ENCODE results near the gene CLEC18B.
"Not testable (repeated sequence)": the region's sequence is repeated elsewhere in the genome, so short reads cannot be mapped to it uniquely, and the experiment has no call there.

Gene CLEC18B

DNA sequence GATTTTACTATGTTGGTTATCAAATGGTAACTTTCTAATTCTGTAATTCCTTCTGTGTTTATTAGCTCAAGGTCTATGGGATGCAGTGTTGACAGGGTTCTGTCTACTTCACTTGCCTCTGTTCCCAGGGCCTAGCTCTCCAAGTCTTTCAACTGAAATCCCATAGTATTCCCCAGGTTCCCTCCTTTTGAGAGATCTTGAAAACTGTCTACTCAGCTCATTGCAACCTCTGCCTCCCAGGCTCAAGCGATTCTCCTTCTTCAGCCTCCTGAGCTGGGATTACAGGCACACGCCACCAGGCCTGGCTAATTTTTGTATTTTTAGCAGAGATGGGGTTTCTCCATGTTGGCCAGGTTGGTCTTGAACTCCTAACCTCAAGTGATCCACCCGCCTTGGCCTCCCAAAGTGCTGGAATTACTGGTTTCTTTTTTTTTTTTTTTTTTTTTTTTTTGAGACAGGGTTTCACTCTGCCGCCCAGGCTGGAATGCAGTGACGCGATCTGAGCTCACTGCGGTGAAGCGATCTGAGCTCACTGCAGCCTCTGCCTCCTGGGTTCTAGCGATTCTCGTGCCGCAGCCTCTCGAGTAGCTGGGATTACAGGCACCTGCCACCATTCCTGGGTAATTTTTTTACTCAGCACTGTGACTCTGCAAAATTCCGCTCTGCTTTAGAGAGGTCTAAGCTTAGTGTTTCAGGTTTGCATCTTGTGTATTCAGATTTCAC, 22.5 kb upstream of the CLEC18B start:
- FAIRE-seq, result not testable (repeated sequence)

DNA sequence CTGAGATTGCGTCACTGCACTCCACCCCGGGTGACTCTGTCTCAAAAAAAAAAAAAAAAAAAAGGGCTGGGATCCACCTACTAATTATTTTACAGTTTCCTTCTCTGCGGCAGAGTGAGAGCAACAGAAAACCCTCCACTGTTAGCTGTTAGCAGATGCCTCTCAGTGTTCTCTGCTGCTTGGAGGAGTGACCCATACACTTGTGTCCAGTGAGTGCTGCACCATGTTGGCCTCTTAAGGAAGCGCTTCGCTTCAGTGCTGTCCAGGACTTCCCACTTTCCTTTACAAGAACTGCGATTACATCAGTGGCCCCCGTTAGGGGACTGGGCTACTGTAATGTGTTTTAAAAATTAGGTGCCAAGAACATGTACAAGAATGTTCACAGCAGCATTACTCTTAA, 18.4 kb upstream of the CLEC18B start:
- FAIRE-seq, result no peak

DNA sequence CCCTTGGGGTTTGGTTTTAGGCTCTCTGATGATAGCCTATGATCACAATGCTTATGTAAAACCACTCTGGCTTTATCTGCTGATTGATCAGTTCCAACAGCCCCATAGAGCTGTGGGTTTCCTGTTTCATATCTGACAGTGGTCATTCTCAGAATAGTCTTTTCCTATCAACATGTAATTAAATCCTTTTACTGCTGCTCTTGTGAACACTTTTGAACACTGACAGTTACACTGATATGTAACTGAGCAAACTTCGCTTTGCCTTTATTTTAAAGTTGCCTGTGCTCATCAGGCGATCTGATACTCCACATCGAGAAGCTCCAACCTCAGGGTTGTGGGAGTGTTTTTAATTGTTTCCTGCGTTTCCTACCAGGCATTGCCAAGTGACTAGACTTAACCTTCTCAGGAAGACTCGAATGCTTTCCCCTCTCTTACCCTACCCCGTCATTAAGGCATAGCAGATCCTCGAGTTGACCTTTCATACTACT, 17.3 kb upstream of the CLEC18B start:
- no peak for FAIRE-seq

DNA sequence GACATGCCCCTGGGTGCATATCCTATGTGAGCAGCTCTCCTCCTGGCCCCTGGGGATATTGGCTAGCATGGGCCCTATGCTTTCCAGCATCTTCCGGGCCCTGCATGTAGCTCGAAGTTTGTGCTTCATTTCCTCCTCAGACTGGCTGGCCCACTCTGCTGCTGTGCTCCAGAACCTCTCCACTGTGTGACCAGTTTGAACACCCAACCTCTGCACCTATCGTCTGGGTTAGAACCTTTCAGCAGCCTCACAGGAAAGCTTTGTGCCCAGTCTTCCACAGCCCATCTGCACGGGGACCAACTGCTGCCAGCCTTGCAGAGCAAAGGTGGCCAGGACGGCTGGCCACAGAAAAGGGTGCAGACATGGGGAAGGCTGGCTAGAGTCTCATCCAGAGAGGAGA, 10.2 kb upstream of the CLEC18B start:
- FAIRE-seq, result no peak

DNA sequence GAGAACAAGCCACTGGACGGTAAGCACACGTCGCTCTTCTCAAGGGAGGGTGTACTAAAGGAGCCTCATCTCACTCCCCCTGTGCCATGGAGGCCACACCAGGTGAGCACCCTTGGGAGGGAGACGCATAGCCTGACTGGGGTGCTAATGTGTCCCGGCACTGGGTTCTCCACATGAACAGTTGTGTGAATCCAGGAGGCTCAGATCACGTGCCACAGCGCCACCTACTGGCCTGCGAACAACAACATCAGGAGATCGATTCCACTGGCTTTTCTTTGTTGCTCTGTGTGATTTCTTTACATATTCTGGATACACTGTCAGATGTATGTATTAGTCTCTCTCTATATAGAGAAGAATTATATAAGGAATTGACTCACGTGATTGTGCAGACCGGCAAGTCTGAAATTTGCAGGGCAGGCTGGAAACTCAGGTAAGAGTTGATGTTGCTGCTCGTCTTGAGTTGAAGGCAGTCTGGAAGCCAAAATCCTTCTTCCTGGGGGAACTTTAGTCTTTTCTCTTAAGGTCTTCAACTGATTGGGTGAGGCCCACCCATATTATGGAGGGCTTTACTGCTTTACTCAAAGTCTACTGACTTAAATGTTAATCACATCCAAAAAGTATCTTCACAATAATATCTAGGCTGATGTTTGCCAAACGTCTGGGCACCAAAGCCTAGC, 8.9 kb upstream of the CLEC18B start:
- not testable (repeated sequence) for FAIRE-seq

DNA sequence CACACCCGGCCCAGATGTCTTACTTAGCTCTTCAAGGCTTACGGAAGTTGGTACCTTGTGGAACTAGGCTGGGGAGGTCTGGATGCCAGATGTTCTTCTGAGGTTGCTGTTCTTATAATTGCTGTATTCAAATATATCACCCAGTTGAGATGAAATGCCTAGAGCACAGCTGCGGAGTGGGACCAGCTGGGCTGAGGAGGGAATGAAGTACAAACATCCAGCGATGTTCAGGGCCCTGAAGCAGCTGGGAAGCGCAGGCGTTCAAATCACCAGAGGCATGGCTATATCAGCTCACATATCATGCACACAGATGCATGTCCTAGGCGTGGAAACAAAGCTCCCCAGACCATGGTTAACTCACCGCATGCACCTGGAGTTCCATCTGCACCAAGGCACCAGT, 7.2 kb upstream of the CLEC18B start:
- FAIRE-seq, result not testable (repeated sequence)

DNA sequence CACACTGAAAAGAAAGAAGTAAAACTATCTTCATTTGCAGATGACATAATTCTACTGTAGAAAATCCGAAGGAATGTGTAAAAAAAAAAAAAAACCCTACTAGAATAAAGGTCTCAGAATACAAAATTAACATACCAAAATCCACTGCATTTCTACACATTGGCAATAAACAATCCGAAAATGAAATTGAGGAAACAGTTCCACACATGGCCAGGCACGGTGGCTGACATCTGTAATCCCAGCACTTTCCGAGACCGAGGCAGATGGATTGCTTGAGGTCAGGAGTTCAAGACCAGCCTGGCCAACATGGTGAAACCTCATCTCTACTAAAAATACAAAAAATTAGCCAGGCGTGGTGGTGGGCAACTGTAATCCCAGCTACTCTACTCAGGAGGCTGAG, 4.5 kb upstream of the CLEC18B start:
- not testable (repeated sequence) for FAIRE-seq

DNA sequence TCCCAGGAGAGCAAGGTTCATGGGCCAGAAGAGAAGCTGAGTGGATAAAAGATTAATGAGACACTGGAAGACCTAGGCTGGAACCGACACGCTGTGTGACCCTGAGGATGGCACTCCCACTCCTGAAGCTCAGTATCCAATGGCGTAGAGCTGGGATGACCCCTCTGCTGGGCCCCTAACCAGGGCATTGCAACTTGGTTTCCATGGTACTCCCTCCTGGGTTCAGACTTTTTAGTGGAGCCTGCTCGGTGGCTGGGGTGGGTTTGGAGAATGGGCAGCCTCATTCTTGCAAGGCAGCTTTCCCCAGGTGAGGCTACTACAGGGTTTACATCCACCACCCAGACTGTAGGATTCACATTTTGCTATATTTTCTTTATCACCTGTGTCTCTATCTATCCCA, 2.4 kb upstream of the CLEC18B start:
- FAIRE-seq, result not testable (repeated sequence)

DNA sequence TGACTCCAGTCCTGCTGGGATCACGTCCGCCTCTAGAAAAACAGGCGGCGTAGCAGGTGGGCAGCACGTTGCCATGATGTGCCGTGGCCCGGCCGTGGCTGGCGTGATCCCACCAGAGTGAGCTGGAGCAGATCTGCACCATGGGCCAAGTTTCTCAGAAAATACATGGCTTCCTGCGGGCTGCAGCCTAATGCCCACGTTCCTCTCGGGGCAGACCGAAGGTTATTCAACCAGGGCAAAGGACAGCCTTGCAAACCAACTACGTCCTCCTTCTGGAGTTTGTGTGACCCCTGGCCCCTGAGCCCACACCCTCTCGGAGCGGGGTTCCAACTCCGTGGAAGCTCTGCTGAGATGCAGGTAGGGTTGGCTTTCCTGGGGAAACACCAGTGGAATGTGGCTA, 808 bp upstream of the CLEC18B start:
- FAIRE-seq, result not testable (repeated sequence)

DNA sequence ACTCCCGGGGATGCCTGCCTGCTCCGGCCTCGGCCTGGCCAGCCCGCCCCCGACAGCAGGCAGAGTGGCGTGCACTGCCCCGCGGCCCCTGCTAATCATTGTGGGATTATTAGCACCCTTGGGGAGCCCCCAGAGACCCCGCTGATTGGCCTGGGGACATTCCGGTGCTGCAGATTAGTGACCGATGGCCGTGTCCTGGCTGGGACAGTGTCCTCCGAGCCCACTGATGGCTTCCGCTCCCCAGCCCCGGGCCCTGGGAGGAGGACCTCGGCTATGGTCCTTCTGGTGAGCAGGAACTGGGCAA, 156 bp upstream of the CLEC18B start:
- not testable (repeated sequence) for FAIRE-seq

DNA sequence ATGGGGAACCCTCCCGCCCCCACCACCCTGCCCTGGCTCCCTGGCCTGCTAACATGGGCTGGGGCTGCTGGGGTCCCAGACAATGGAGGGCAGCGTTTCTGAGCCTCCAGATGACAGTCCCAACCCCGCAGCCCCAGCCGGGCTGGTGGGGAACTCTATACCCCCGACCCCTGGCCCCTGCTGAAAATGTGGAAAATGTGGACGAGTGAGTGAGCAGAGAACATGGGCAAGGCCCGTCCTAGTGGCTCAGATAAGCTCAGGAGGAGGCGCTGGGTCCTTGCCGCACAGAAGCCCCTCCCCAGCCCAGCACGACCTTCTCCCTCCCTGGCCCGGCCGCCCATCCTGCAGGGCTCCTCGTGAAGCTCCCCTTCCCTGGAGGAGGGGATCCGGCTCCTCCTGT, 1.5 kb downstream of the CLEC18B start:
- not testable (repeated sequence) for FAIRE-seq

DNA sequence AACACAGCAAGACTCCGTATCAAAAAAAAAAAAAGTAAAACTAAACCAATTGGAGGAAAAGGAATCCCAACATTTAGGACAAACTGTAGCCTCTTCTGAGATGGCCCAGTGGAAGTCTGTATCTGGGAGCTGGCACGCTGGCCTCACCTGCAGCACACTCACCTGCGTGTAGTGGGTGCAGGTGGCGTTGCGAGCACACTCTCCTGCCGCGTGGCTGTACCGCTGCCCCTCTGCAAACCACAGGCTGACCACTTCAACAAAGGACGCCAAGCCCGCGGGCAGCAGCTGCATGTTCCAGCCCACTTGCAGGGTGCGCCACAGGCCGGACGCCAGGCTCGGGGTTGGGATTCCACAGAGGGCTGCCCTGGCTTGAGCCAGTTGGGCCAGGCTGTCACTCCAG, 3.4 kb downstream of the CLEC18B start:
- not testable (repeated sequence) for FAIRE-seq

DNA sequence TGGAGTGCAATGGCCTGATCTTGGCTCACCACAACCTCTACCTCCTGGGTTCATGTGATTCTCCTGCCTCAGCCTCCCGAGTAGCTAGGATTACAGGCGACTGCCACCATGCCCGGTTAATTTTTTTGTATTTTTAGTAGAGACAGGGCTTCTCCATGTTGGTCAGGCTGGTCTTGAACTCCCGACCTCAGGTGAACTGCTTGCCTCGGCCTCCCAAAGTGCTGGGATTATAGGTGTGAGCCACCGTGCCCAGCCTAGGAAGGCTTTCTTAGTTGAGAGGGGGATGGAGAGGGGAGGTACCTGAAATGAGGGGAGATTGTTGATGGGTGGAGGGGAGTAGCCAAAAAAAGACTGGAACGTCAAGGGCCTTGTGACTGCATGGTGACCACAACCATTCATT, 7.4 kb downstream of the CLEC18B start:
- FAIRE-seq, result not testable (repeated sequence)

DNA sequence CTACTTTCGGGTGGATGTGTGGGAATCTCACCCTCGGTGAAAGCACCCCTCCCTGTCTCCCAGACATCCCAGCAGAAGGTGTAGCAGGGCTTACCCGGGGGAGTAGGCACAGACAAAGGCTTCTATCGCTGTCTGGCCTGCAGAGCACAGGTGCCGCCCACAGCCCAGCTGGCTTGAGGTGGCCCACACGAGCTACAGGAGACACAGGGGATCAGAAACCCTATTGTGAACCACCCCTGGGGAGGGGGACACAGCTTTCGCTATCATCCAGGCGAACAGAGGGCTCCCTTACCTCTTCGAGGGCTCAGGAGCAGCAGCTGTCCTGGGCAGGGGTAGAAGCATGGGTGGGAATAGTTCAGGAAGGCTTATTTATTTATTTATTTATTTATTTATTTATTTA, 7.8 kb downstream of the CLEC18B start:
- not testable (repeated sequence) for FAIRE-seq

DNA sequence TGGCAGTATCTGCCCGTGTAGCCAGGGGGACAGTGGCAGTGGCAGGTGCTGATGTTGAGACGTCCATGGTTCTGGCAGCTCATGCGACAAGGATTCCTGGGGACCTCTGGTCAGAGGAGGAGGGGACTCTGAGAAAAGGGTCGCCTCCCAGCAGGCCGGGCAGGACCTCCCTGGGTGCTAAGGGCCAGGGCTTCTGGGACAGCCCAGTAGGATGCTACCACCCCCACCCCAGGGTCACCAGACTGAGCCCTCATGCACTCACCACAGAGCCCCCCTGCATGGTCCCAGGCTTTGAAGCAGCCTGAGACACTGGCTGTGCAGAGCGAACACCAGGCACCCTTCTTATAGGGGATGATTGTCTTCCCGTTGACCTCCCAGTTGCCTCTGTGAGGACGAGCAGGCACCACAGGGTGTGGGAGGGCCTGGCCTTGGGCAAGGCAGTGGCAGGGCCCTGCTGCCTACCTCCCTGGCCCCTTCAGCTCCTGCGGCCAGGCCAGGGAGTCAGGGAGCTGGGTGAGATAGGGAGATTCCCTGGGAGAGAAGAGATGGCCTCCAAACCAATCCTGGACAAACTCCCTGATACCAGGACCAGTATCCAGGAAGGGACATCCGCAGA, 8.4 kb downstream of the CLEC18B start:
- not testable (repeated sequence) for FAIRE-seq

DNA sequence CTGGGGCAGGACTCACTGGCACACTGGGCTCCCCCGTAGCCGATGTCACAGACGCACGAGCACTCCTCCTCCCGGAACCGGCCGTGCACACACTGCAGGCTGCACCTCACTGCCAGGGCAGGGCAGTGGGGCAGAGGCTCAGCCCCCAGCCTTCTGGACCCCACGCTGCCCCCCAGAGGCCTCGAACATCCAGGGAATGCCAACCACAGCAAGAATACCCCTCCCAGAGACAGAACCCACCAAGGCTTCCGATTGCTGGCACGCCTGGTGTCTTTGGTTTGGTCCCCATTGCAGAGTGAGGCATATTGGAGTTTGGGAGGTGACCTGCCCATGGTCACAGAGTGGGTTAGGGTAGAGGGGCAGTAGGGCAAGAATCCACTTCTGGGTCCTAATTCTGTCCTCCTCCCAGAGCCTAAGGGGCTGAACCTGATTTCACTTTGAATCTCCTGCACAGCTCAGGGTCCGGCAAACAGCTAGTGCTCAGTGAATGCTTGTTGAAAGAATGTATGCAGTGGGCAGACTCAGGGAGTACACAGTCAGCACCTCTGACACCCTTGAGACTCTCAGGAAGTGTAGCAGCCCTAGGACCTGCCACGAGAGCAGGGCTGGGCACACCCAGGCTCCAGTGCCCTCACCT, 9.0 kb downstream of the CLEC18B start:
- FAIRE-seq, result not testable (repeated sequence)

DNA sequence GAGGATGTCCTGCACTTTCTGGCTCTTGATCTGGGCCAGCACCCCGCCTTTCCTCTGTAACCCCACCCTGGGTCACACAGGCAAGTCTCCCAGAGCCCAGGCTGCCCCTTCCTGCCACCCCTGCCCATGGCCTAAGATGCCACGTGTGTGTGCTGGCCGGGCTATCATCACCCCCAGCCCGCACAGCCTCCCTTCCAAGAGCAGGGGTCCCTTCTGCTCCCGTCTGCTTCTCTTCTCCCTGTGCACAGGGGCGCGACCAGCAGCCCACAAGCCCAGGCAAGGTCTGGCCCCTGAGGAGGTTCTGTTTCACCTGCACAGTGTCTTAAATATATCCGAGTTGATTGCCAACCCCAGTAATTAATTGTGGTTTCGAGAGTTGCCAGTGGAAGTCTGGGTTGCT, 10.3 kb downstream of the CLEC18B start:
- not testable (repeated sequence) for FAIRE-seq

DNA sequence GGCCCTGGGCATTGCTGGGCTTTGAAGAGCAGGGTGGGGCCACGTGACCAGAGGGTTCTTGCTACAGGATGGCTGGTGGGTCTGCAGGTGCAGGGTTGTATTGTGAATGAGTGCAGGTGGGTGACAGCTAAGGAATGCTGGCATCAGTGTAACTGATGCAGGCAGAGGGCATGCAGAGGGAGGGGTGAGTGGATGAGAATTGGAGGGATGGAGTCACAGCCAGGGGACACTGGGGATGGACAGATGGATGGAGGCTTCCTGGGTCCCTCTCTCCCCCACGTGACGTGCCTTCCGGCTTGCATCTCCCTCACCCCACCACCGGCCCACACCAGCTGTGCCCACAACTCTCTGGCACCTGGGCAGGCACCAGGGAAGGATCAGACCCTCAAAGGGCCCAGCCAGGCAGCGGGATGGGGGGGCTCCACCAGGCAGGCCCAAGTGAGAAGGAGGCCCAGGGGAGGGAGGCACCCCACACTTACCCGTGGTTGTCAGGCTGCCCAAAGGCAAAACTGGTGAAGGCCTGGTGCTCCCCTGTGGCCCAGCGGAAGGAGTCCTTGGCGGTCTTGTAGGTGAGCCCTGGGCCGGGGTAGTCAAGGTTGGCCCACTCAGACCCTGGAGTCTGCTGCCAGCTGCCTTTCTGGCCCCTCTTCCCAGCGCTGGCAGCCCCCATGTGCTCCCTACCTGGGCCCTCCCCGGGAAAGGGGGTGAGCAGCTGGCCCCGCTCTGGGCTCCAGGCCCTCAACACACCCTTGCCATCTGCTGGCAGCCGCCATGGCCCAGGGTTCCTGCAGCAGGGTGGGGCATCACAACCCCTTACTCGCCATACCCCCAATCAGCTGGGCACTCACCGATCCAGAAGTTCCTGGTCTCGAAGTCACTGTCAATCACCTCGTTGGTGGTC, 11.0 kb downstream of the CLEC18B start:
- FAIRE-seq, result not testable (repeated sequence)

DNA sequence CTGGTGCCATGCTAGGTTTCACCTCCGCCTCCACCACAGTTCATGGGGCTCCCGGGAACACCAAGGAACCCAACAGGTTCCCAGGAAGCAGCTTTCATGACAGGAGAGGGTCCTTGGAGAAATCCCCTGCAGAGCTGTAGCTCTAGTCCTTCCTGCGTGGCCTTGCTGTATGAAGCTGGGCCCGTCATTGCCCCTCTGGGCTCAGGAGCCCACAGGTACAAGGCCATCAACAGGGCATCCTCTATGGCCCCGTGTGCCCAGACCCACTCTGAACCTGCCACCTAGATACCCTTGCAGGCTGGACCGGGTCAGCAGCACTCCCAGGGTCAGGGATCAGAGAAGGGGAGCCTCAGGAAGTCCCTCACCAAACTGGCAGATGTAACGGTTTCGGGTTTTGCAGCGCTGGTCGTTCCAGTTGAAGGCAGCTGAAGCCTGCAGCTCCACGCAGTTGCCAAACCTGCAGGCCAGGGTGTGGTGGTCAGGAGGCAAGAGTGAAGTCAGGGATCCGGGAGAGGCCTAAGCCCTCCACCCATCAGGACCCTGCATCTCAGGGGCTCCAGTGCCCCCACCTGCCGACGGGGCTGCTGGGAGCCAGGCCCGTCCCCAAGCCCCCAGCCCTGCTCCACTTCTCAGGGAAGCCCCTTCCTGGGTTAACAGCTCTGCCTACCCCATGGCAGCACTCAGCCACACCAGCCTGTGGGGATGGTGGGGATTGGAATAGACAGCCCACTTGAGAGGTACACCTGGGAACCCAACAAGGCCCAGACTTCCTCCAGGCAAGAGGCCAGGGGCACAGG, 11.9 kb downstream of the CLEC18B start:
- not testable (repeated sequence) for FAIRE-seq

DNA sequence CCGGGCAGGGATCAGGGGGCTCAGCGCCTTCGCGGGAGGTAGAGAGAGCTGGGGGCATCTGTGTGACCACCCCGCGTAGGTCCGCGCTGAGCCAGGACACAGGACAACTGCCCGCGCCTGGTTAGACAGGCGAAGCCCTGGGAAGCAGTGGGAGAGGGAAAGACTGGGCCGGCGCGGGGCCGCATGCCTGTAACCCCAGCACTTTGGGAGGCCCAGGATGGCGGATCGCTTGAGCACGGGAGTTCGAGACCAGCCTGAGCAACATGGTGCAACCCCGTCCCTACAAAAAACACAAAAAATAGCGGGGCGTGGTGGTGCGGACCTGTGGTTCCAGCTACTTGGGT, 13.9 kb downstream of the CLEC18B start:
- FAIRE-seq, result not testable (repeated sequence)

DNA sequence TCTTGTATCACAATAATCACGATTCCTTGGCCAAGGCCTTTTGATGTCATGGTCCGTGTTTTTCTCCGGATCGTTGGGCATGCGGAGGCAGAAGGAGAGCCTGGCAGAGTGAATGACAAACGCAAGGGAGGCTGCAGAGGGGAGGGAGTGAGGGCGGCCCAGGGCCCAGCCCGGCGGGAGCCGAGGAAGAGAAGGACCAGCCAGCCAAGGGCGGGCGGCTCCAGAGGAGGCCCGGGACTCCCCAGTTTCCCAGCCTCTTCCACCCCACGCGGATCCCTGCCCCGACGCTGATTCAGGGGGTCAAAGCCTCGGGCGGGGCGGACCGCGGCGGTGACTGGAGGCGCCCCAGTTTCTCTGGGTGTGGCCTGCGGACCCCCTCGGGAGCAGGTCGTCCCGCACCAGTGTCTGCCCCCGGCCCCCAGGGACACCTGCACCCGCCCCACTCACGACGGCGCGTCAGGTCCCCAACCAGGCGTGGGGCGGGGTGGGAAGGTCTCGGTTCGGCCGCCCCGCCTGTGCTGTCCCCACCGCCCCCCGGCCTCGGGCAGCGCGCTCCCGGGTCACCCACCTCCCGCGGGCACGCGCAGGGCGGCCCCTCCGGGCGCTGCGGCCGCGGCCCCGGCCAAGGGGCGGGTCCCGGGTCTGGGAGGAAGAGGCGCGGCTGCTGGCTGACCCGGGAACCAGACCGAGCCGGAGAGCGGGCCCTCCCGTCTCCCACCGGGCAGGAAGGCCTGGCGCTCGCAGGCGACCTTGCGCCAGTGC, 14.5 kb downstream of the CLEC18B start:
- FAIRE-seq, result not testable (repeated sequence)
